PFSK-1 (cell line): ENCODE results near the gene DPP6.

Source experiments
- POLR2AphosphoS5 ChIP-seq: IDR thresholded peaks from 2 replicates; pipeline ENCODE4 v1.6.1; 2012; ENCODE audit warnings: low read depth, mild to moderate bottlenecking, control low read depth, low read length, moderate library complexity
- REST ChIP-seq, 2 experiments: IDR thresholded peaks; 2 replicates each; pipeline versions ENCODE4 v1.6.1 to v1.8.0; 2011 to 2012; ENCODE audit warnings: low read depth in 2 of 2, low read length in 2 of 2, control low read depth in 1 of 2, inconsistent platforms in 1 of 2, mild to moderate bottlenecking in 1 of 2, moderate library complexity in 1 of 2; ENCODE audit not compliant: insufficient read depth in 1 of 2
- SIN3A ChIP-seq: IDR thresholded peaks from 2 replicates; pipeline ENCODE4 v1.6.1; 2012; ENCODE audit warnings: mild to moderate bottlenecking, low read length, moderate library complexity, borderline replicate concordance; ENCODE audit not compliant: insufficient read depth
- TAF1 ChIP-seq: IDR thresholded peaks from 2 replicates; pipeline ENCODE4 v1.6.1; 2012; ENCODE audit warnings: low read length, control low read depth, borderline replicate concordance; ENCODE audit not compliant: insufficient read depth

GRCh38 chr7:154677454-154677853 lies 625.3 kb downstream of the DPP6 start:
- TF ChIP-seq POLR2AphosphoS5 (no peak), REST (IDR thresholded peaks at IDR 0.05; ENCODE audit: insufficient read depth in 1 of 2, low read depth in 2 of 2, low read length in 2 of 2) (no peak), SIN3A (no peak), TAF1 (no peak)
